Peyer's patch (tissue), 4 donors: ENCODE data around the gene GTF2F2. TPM values are rescaled to one million over a fixed set of nuclear protein-coding genes. Genes with fewer than 3 reads are reported as not detected.

Experiments used
- DNase-seq, 3 donors: peaks; one replicate each; pipeline ENCODE4 v3.0.0-alpha.2; 2017 to 2019
- H3K27ac ChIP-seq, 4 donors: fragments of 200-600 bp; sonication (generic); one replicate each; pipeline ENCODE4 v1.5.1; 2016 to 2019
- H3K27me3 ChIP-seq, 2 donors: fragments of 200-600 bp; sonication (generic); one replicate each; pipeline ENCODE4 v1.5.1; 2019
- H3K36me3 ChIP-seq, 3 donors: fragments of 200-600 bp; sonication (generic); one replicate each; pipeline ENCODE4 v1.5.1; 2016 to 2019
- H3K4me1 ChIP-seq, 4 donors: fragments of 200-600 bp; sonication (generic); one replicate each; pipeline ENCODE4 v1.5.1; 2016 to 2019
- H3K4me3 ChIP-seq, 4 donors: fragments of 200-600 bp; sonication (generic); 1 replicate in 3 of 4; 2 replicates in 1 of 4; pipeline ENCODE4 v1.5.1; 2016 to 2019; ENCODE audit warnings: mild to moderate bottlenecking in 1 of 4
- H3K9me3 ChIP-seq, 4 donors: fragments of 200-600 bp; sonication (generic); one replicate each; pipeline ENCODE4 v1.5.1; 2016 to 2019; ENCODE audit warnings: mild to moderate bottlenecking in 1 of 4
- CTCF ChIP-seq, 6 experiments: fragments of 450-650 bp in 4 of 6; fragments of 200-600 bp in 2 of 6; sonication (generic) in 1 of 6; IDR thresholded peaks; one replicate each; pipeline ENCODE4 v1.5.1; 2017 to 2019; ENCODE audit warnings: antibody characterized with exemption in 6 of 6, mild to moderate bottlenecking in 3 of 6, moderate library complexity in 1 of 6
- POLR2A ChIP-seq, 2 donors: fragments of 450-650 bp; IDR thresholded peaks; one replicate each; pipeline ENCODE4 v1.5.1; 2017; ENCODE audit warnings: antibody characterized with exemption in 2 of 2, mild to moderate bottlenecking in 2 of 2, moderate library complexity in 2 of 2
- total RNA-seq, 4 donors: library from RNA; depleted of rRNA; stranded (reverse); fragments of >200 nt; gene quantifications; one replicate each; pipeline ENCODE4 v1.1.0, GENCODE V29; 2016

GTF2F2 gene
- total RNA-seq, 4 donors from 2014 or later, result 8.2 to 14.0 (median 12.4) TPM

GRCh38 chr13:45320876-45321629 lies 200.7 kb downstream of the GTF2F2 start:
- no peak overlapping the region for H3K4me3 ChIP-seq
- H3K36me3 ChIP-seq, result no peaks in the 10 kb centered on the region
- peaks cover 0 to 5% (median 0%) of the 10 kb centered on the region in 4 donors for H3K4me1 ChIP-seq
- H3K9me3 ChIP-seq, result no peaks in the 10 kb centered on the region
- peak in 1 of 3 donors; percentile 36 for DNase-seq
- no peak overlapping the region for H3K27ac ChIP-seq
- TF ChIP-seq POLR2A (IDR thresholded peaks at IDR 0.05) (no peak), CTCF (IDR thresholded peaks at IDR 0.05) (no peak)
- no peaks in the 10 kb centered on the region for H3K27me3 ChIP-seq

- H3K4me3 ChIP-seq, result no peak overlapping the region
- H3K27ac ChIP-seq, result peak overlapping the region in 1 of 4 donors; percentile 48
- H3K9me3 ChIP-seq, result no peaks in the 10 kb centered on the region
- H3K4me1 ChIP-seq, result peaks cover 0 to 5% (median 0%) of the 10 kb centered on the region in 4 donors
- no peak for TF ChIP-seq CTCF (IDR thresholded peaks at IDR 0.05)
- TF ChIP-seq POLR2A (IDR thresholded peaks at IDR 0.05), result no peak
- no peaks in the 10 kb centered on the region for H3K27me3 ChIP-seq
- no peak for DNase-seq
- H3K36me3 ChIP-seq, result no peaks in the 10 kb centered on the region
These were observed 205.5 kb downstream of the GTF2F2 start for GRCh38 chr13:45325806-45326205.

- Histone ChIP-seq H3K36me3 (no peaks in the 10 kb centered on the region), H3K27me3 (no peaks in the 10 kb centered on the region), H3K9me3 (no peaks in the 10 kb centered on the region), H3K4me1 (peaks cover 0 to 5% (median 0%) of the 10 kb centered on the region in 4 donors), H3K4me3 (no peak overlapping the region), H3K27ac (no peak overlapping the region)
- TF ChIP-seq CTCF (IDR thresholded peaks at IDR 0.05) (no peak), POLR2A (IDR thresholded peaks at IDR 0.05) (no peak)
- DNase-seq, result no peak
These were observed 207.1 kb downstream of the GTF2F2 start for GRCh38 chr13:45327253-45327955.

GRCh38 chr13:45328661-45329111 lies 208.4 kb downstream of the GTF2F2 start:
- DNase-seq, result no peak
- H3K4me1 ChIP-seq, result peaks cover 0 to 5% (median 0%) of the 10 kb centered on the region in 4 donors
- no peaks in the 10 kb centered on the region for H3K36me3 ChIP-seq
- no peaks in the 10 kb centered on the region for H3K27me3 ChIP-seq
- no peak overlapping the region for H3K4me3 ChIP-seq
- no peaks in the 10 kb centered on the region for H3K9me3 ChIP-seq
- TF ChIP-seq CTCF (IDR thresholded peaks at IDR 0.05), result no peak
- TF ChIP-seq POLR2A (IDR thresholded peaks at IDR 0.05), result no peak
- no peak overlapping the region for H3K27ac ChIP-seq

- Histone ChIP-seq H3K27me3 (no peaks in the 10 kb centered on the region), H3K27ac (no peak overlapping the region), H3K36me3 (peaks cover 0 to 12% (median 0%) of the 10 kb centered on the region in 3 donors), H3K4me1 (peaks cover 0 to 15% (median 5%) of the 10 kb centered on the region in 4 donors), H3K4me3 (no peak overlapping the region), H3K9me3 (no peaks in the 10 kb centered on the region)
- TF ChIP-seq CTCF (IDR thresholded peaks at IDR 0.05) (no peak), POLR2A (IDR thresholded peaks at IDR 0.05) (no peak)
- DNase-seq, result no peak
These were observed 210.9 kb downstream of the GTF2F2 start for GRCh38 chr13:45331123-45331619.
